HepG2 (cell line): ENCODE measurements around the gene ZBTB2. TPM values are rescaled to one million over a fixed set of nuclear protein-coding genes. Genes with fewer than 3 reads are reported as not detected.

ENCODE experiments used
- ATF7-NPFF ChIP-seq: sonication (generic); formaldehyde crosslinking; IDR thresholded peaks from 2 replicates; pipeline ENCODE4 v1.8.1; 2023; ENCODE audit warnings: mild to moderate bottlenecking, low read depth, missing genetic modification reagents, moderate library complexity
- ATM ChIP-seq: fragments of 450-650 bp; IDR thresholded peaks from 2 replicates; pipeline ENCODE4 v1.7.1; 2017; ENCODE audit warnings: mild to moderate bottlenecking, borderline replicate concordance
- BORCS8-MEF2B ChIP-seq: sonication (generic); formaldehyde crosslinking; IDR thresholded peaks from 2 replicates; pipeline ENCODE4 v1.8.0; 2022; ENCODE audit warnings: mild to moderate bottlenecking, missing genetic modification reagents
- DMAP1 ChIP-seq: IDR thresholded peaks from 2 replicates; pipeline ENCODE4 v1.6.1; 2016
- FOSL2 ChIP-seq: sonication (generic); formaldehyde crosslinking; IDR thresholded peaks from 2 replicates; pipeline ENCODE4 v1.4.0; 2020; ENCODE audit warnings: missing genetic modification reagents
- HINFP ChIP-seq: sonication (generic); formaldehyde crosslinking; IDR thresholded peaks from 2 replicates; pipeline ENCODE4 v1.4.0; 2020; ENCODE audit warnings: low read depth, mild to moderate bottlenecking, missing genetic modification reagents
- IRF2 ChIP-seq: IDR thresholded peaks from 2 replicates; pipeline ENCODE4 v1.6.1; 2018; ENCODE audit warnings: missing genetic modification reagents, missing compliant biosample characterization
- KLF12 ChIP-seq: sonication (generic); formaldehyde crosslinking; IDR thresholded peaks from 2 replicates; pipeline ENCODE4 v1.4.0; 2020; ENCODE audit warnings: missing genetic modification reagents, borderline replicate concordance
- MIER3 ChIP-seq: IDR thresholded peaks from 2 replicates; pipeline ENCODE4 v1.6.1; 2016; ENCODE audit warnings: missing compliant biosample characterization, borderline replicate concordance
- MLX ChIP-seq: IDR thresholded peaks from 2 replicates; pipeline ENCODE4 v1.6.1; 2016
- SATB2 ChIP-seq: sonication (generic); formaldehyde crosslinking; IDR thresholded peaks from 2 replicates; pipeline ENCODE4 v1.5.0; 2020; ENCODE audit warnings: missing genetic modification reagents
- SIX4 ChIP-seq: sonication (generic); formaldehyde crosslinking; IDR thresholded peaks from 2 replicates; pipeline ENCODE4 v1.4.0; 2020; ENCODE audit warnings: missing genetic modification reagents
- SP1 ChIP-seq, 2 experiments: fragments of 450-650 bp in 1 of 2; sonication (generic) in 1 of 2; formaldehyde crosslinking in 1 of 2; IDR thresholded peaks; 2 replicates each; pipeline versions ENCODE4 v1.4.0 to v1.6.1; 2016 to 2020; ENCODE audit warnings: missing genetic modification reagents in 1 of 2
- TERF1 ChIP-seq: sonication (generic); formaldehyde crosslinking; IDR thresholded peaks from 2 replicates; pipeline ENCODE4 v1.8.0; 2022; ENCODE audit warnings: mild to moderate bottlenecking, missing genetic modification reagents, moderate library complexity
- ZBTB42 ChIP-seq: sonication (generic); formaldehyde crosslinking; IDR thresholded peaks from 2 replicates; pipeline ENCODE4 v1.5.0; 2020; ENCODE audit warnings: mild to moderate bottlenecking, missing genetic modification reagents
- ZFAT ChIP-seq: sonication (generic); formaldehyde crosslinking; conservative IDR thresholded peaks from 2 replicates; pipeline ENCODE4 v1.8.1; 2023; ENCODE audit warnings: missing genetic modification reagents, inconsistent platforms
- ZFP37 ChIP-seq: sonication (generic); formaldehyde crosslinking; IDR thresholded peaks from 2 replicates; pipeline ENCODE4 v1.4.0; 2020; ENCODE audit warnings: missing genetic modification reagents, borderline replicate concordance
- ZIK1 ChIP-seq: sonication (generic); formaldehyde crosslinking; IDR thresholded peaks from 2 replicates; pipeline ENCODE4 v1.5.0; 2020; ENCODE audit warnings: mild to moderate bottlenecking, low read depth, missing genetic modification reagents, borderline replicate concordance
- ZNF17 ChIP-seq: sonication (generic); formaldehyde crosslinking; IDR thresholded peaks from 2 replicates; pipeline ENCODE4 v1.5.0; 2020; ENCODE audit warnings: mild to moderate bottlenecking, missing genetic modification reagents
- ZNF547 ChIP-seq: sonication (generic); formaldehyde crosslinking; IDR thresholded peaks from 2 replicates; pipeline ENCODE4 v1.5.1; 2020; ENCODE audit warnings: mild to moderate bottlenecking, missing genetic modification reagents
- ZNF569 ChIP-seq: sonication (generic); formaldehyde crosslinking; IDR thresholded peaks from 2 replicates; pipeline ENCODE4 v1.5.0; 2020; ENCODE audit warnings: mild to moderate bottlenecking, missing genetic modification reagents, moderate library complexity, borderline replicate concordance
- ZNF639 ChIP-seq: conservative IDR thresholded peaks from 2 replicates; pipeline ENCODE4 v1.6.1; 2018; ENCODE audit warnings: missing genetic modification reagents
- ZNF784 ChIP-seq: sonication (generic); formaldehyde crosslinking; IDR thresholded peaks from 2 replicates; pipeline ENCODE4 v1.5.1; 2020; ENCODE audit warnings: missing genetic modification reagents, mild to moderate bottlenecking, borderline replicate concordance
- ZNF800 ChIP-seq: sonication (generic); formaldehyde crosslinking; IDR thresholded peaks from 2 replicates; pipeline ENCODE4 v1.4.0; 2020; ENCODE audit warnings: missing genetic modification reagents
- polyA plus RNA-seq, 8 experiments: library from polyadenylated mRNA; depleted of rRNA in 3 of 8; stranded (reverse) in 7 of 8; unstranded in 1 of 8; fragments of >200 nt; fragmentation: Illumina TruSeq in 4 of 8; extraction: Trizol in 4 of 8; gene quantifications; 2 replicates each; pipeline versions ENCODE4 v1.2.1 to v1.2.3, GENCODE V29; 2011 to 2016; ENCODE audit warnings: low read depth in 4 of 8, missing spikeins in 1 of 8, mixed read lengths in 1 of 8; ENCODE audit not compliant: insufficient read depth in 1 of 8
- total RNA-seq, 5 experiments: library from RNA; depleted of rRNA; stranded (reverse); fragments of >200 nt; fragmentation: Illumina TruSeq; extraction: Trizol; gene quantifications; 2 replicates each; pipeline ENCODE4 v1.2.3, GENCODE V29; 2016; ENCODE audit warnings: low read depth in 1 of 5

The ZBTB2 gene
- total and polyA plus RNA-seq, 2 of the 13 experiments (the other 11 are each of a cell fraction or from before 2014, with no cell fraction given) = 15.4 to 22.8 TPM

GRCh38 chr6:151390851-151391470 is 398 bp downstream of the ZBTB2 start (continued):
- TF ChIP-seq ZNF639 = no peak
- TF ChIP-seq ZFP37 (CRISPR knock-in tag) = no peak
- TF ChIP-seq MLX (CRISPR knock-in tag) = no peak
- TF ChIP-seq FOSL2 = no peak
- TF ChIP-seq SIX4 (CRISPR knock-in tag) = no peak
- no peak for TF ChIP-seq ATM
- TF ChIP-seq ZNF784 = no peak
- TF ChIP-seq ZIK1 (CRISPR knock-in tag) = no peak
- no peak for TF ChIP-seq BORCS8-MEF2B (CRISPR knock-in tag)
- no peak for TF ChIP-seq SP1 (IDR thresholded peaks at IDR 0.05)
- no peak for TF ChIP-seq SP1 (CRISPR knock-in tag; IDR thresholded peaks at IDR 0.05)
- TF ChIP-seq ATF7-NPFF = peak; percentile 80
- TF ChIP-seq ZNF17 = no peak
- no peak for TF ChIP-seq MIER3 (CRISPR knock-in tag)
- no peak for TF ChIP-seq ZNF800 (CRISPR knock-in tag)
- TF ChIP-seq ZNF569 (CRISPR knock-in tag) = no peak
- TF ChIP-seq ZBTB42 (CRISPR knock-in tag) = no peak
- TF ChIP-seq DMAP1 (CRISPR knock-in tag) = peak; percentile 14; the same call in 1 of the 2 replicates
- TF ChIP-seq ZFAT (CRISPR knock-in tag) = no peak
- TF ChIP-seq IRF2 = no peak
- no peak for TF ChIP-seq KLF12
- no peak for TF ChIP-seq TERF1 (CRISPR knock-in tag)
- TF ChIP-seq ZNF547 (CRISPR knock-in tag) = no peak; the same call in 1 of the 2 replicates
- no peak for TF ChIP-seq SATB2
- no peak for TF ChIP-seq HINFP (CRISPR knock-in tag)
